Caco-2 (cell line): ENCODE measurements around the gene TTC23. TPM values are rescaled to one million over a fixed set of nuclear protein-coding genes. Genes with fewer than 3 reads are reported as not detected.

Source experiments
- BruUV-seq: library from RNA; stranded (reverse); fragments of 400-500 nt; replicated peaks from 2 replicates; lab custom pipeline; 2021; lab: Mats Ljungman, UMichigan
- CTCF ChIA-PET: fragments of 300-600 bp; sonication (Branson Sonifier 250); formaldehyde crosslinking; loops from one replicate; lab custom pipeline; 2022; ENCODE audit warnings: antibody characterized with exemption; lab: Charles Lee
- POLR2A ChIA-PET: fragments of 300-600 bp; sonication (Branson Sonifier 250); formaldehyde crosslinking; loops from one replicate; lab custom pipeline; 2022; ENCODE audit warnings: antibody characterized with exemption; lab: Charles Lee
- DNase-seq, 2 experiments: peaks; one replicate each; pipeline versions ENCODE4 v3.0.0 to v3.0.0-alpha.2; 2020 to 2022
- H3K27me3 ChIP-seq: replicated peaks from 2 replicates; pipeline ENCODE4 v1.6.0; 2011; ENCODE audit warnings: low read length; ENCODE audit not compliant: control insufficient read depth, insufficient read depth
- H3K36me3 ChIP-seq: 2 replicates; pipeline ENCODE4 v1.5.1; 2011; ENCODE audit warnings: low read length; ENCODE audit not compliant: control insufficient read depth, insufficient read depth
- H3K4me1 ChIP-seq: fragments of 250-450 bp; sonication (Bioruptor Pico); 2 replicates; pipeline ENCODE4 v1.5.1; 2020; ENCODE audit warnings: mild to moderate bottlenecking
- H3K4me3 ChIP-seq: 2 replicates; pipeline ENCODE4 v1.5.1; 2011; ENCODE audit warnings: low read depth, mild to moderate bottlenecking, control low read depth, low read length
- H3K9me3 ChIP-seq: fragments of 250-450 bp; sonication (Bioruptor Pico); 2 replicates; pipeline ENCODE4 v1.5.1; 2020; ENCODE audit warnings: mild to moderate bottlenecking, moderate library complexity
- H3K27ac Mint-ChIP-seq: one replicate; pipeline ENCODE4 v1.8.0; 2022; ENCODE audit warnings: mixed read lengths; ENCODE audit not compliant: unreplicated experiment
- H3K27me3 Mint-ChIP-seq: one replicate; pipeline ENCODE4 v1.8.0; 2022; ENCODE audit warnings: mixed read lengths; ENCODE audit not compliant: insufficient read depth, unreplicated experiment
- H3K36me3 Mint-ChIP-seq: one replicate; pipeline ENCODE4 v1.8.0; 2022; ENCODE audit warnings: mild to moderate bottlenecking, mixed read lengths; ENCODE audit not compliant: insufficient read depth, unreplicated experiment
- H3K4me1 Mint-ChIP-seq: one replicate; pipeline ENCODE4 v1.8.0; 2022; ENCODE audit warnings: low read depth, mixed read lengths; ENCODE audit not compliant: unreplicated experiment
- H3K4me3 Mint-ChIP-seq: one replicate; pipeline ENCODE4 v1.8.0; 2022; ENCODE audit warnings: mild to moderate bottlenecking, moderate library complexity, mixed read lengths; ENCODE audit not compliant: unreplicated experiment
- H3K9me3 Mint-ChIP-seq: one replicate; pipeline ENCODE4 v1.8.0; 2022; ENCODE audit warnings: mixed read lengths; ENCODE audit not compliant: unreplicated experiment
- intact Hi-C: fragments of 100-400 bp; cut with micrococcal nuclease; formaldehyde crosslinking; loops from one replicate; pipeline ENCODE4 v1.10.0; 2022; ENCODE audit not compliant: unreplicated experiment
- total RNA-seq: library from RNA; stranded (reverse); gene quantifications from 2 replicates; pipeline ENCODE4 v1.2.3, GENCODE V29; 2022
- TF ChIP-seq, protein P1 (sequence below), 2 experiments: fragments of 200-600 bp in 1 of 2; IDR thresholded peaks; 1 replicate in 1 of 2; 2 replicates in 1 of 2; pipeline versions ENCODE4 v1.5.1 to v1.8.0; 2011 to 2022; ENCODE audit warnings: antibody characterized with exemption in 1 of 2, control low read depth in 1 of 2, inconsistent platforms in 1 of 2, low read depth in 1 of 2, low read length in 1 of 2, mild to moderate bottlenecking in 1 of 2, moderate library complexity in 1 of 2; ENCODE audit not compliant: insufficient read depth in 1 of 2, severe bottlenecking in 1 of 2, unreplicated experiment in 1 of 2

Gene TTC23
- total RNA-seq, 1 experiment from 2014 or later = 10.8 TPM

DNA sequence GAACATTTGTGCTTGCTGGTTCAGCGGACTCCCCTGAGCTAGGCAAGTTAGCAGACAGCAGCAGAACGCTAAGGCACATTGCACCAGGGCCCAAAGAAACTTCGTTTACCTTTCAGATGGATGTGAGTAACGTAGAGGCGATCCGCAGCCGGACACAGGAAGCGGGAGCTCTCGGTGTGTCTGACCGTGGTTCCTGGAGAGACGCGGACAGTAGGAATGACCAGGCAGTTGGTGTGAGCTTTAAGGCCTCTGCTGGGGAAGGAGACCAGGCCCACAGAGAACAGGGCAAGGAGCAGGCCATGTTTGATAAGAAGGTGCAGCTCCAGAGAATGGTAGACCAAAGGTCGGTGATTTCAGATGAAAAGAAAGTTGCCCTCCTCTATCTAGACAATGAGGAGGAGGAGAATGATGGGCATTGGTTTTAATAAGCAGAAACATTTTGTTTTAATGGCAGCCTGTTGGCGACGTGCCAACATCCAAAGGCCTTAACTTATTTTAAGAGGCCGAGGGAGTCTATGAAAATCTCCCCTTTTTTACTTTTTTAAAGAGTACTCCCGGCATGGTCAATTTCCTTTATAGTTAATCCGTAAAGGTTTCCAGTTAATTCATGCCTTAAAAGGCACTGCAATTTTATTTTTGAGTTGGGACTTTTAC is 116.6 kb downstream of the TTC23 start:
- intact Hi-C loops = no loop called here
- Histone ChIP-seq H3K36me3 (no peaks in the 10 kb centered on the region; the same call in 1 of the 2 replicates), H3K27me3 (no peaks in the 10 kb centered on the region), H3K9me3 (no peaks in the 10 kb centered on the region), H3K4me1 (peaks cover 17% of the 10 kb centered on the region), H3K4me3 (no peak overlapping the region)
- peaks cover 15% of the 10 kb centered on the region for H3K36me3 Mint-ChIP-seq
- no TSS peak for BruUV-seq
- ChIA-PET CTCF (no interaction called here), POLR2A (no interaction called here)
- TF ChIP-seq, protein P1, sequence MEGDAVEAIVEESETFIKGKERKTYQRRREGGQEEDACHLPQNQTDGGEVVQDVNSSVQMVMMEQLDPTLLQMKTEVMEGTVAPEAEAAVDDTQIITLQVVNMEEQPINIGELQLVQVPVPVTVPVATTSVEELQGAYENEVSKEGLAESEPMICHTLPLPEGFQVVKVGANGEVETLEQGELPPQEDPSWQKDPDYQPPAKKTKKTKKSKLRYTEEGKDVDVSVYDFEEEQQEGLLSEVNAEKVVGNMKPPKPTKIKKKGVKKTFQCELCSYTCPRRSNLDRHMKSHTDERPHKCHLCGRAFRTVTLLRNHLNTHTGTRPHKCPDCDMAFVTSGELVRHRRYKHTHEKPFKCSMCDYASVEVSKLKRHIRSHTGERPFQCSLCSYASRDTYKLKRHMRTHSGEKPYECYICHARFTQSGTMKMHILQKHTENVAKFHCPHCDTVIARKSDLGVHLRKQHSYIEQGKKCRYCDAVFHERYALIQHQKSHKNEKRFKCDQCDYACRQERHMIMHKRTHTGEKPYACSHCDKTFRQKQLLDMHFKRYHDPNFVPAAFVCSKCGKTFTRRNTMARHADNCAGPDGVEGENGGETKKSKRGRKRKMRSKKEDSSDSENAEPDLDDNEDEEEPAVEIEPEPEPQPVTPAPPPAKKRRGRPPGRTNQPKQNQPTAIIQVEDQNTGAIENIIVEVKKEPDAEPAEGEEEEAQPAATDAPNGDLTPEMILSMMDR (IDR thresholded peaks at IDR 0.05; ENCODE audit: insufficient read depth in 1 of 2, low read depth in 1 of 2, low read length in 1 of 2, severe bottlenecking in 1 of 2, unreplicated experiment in 1 of 2) = no peak
- H3K4me1 Mint-ChIP-seq = peaks cover 22% of the 10 kb centered on the region
- DNase-seq = no peak
- peaks cover 10% of the 10 kb centered on the region for H3K9me3 Mint-ChIP-seq
- no peak overlapping the region for H3K27ac Mint-ChIP-seq
- H3K4me3 Mint-ChIP-seq = no peak overlapping the region
- no peaks in the 10 kb centered on the region for H3K27me3 Mint-ChIP-seq

DNA sequence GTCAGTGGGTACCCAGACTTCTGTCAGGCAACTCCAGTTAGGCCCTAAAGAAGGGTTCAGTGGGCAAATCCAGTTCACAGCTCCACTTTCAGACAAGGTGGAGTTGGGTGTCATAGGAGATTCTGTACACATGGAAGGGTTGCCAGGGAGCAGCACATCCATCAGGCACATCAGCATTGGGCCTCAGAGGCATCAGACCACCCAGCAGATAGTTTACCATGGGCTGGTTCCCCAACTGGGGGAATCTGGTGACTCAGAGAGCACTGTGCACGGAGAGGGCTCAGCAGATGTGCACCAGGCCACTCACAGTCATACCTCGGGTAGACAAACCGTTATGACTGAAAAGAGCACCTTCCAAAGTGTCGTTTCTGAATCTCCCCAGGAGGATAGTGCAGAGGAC is 117.3 kb downstream of the TTC23 start:
- DNase-seq = no peak
- intact Hi-C loops = no loop called here
- H3K27me3 Mint-ChIP-seq = no peaks in the 10 kb centered on the region
- Histone ChIP-seq H3K27me3 (no peaks in the 10 kb centered on the region), H3K4me1 (peaks cover 17% of the 10 kb centered on the region), H3K9me3 (no peaks in the 10 kb centered on the region), H3K4me3 (no peak overlapping the region), H3K36me3 (no peaks in the 10 kb centered on the region; the same call in 1 of the 2 replicates)
- TF ChIP-seq, protein P1 (IDR thresholded peaks at IDR 0.05; ENCODE audit: insufficient read depth in 1 of 2, low read depth in 1 of 2, low read length in 1 of 2, severe bottlenecking in 1 of 2, unreplicated experiment in 1 of 2) = no peak
- H3K4me1 Mint-ChIP-seq = peaks cover 22% of the 10 kb centered on the region
- peaks cover 10% of the 10 kb centered on the region for H3K9me3 Mint-ChIP-seq
- POLR2A ChIA-PET = no interaction called here
- H3K36me3 Mint-ChIP-seq = peaks cover 13% of the 10 kb centered on the region
- no peak overlapping the region for H3K4me3 Mint-ChIP-seq
- no TSS peak for BruUV-seq
- CTCF ChIA-PET = no interaction called here
- no peak overlapping the region for H3K27ac Mint-ChIP-seq

DNA sequence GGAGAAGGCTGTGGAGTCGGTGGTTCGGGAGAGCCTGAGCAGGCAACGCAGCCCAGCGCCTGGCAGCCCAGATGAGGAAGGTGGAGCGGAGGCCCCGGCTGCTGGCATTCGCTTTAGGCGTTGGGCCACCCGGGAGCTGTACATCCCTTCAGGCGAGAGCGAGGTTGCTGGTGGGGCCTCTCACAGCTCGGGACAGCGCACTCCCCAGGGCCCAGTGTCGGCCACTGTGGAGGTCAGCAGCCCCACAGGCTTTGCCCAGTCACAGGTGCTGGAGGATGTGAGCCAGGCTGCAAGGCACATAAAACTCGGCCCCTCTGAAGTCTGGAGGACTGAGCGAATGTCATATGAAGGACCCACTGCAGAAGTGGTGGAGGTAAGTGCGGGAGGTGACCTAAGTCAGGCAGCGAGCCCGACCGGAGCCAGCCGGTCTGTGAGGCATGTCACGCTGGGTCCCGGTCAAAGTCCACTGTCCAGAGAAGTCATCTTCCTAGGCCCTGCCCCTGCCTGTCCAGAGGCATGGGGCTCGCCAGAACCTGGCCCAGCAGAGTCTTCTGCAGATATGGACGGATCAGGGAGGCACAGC is 117.8 kb downstream of the TTC23 start:
- BruUV-seq = no TSS peak
- intact Hi-C loops = no loop called here
- Mint-ChIP-seq H3K27ac (no peak overlapping the region), H3K9me3 (peaks cover 10% of the 10 kb centered on the region), H3K4me3 (no peak overlapping the region), H3K27me3 (no peaks in the 10 kb centered on the region), H3K4me1 (peaks cover 22% of the 10 kb centered on the region), H3K36me3 (peaks cover 8% of the 10 kb centered on the region)
- ChIA-PET CTCF (no interaction called here), POLR2A (no interaction called here)
- no peaks in the 10 kb centered on the region for H3K9me3 ChIP-seq
- H3K4me1 ChIP-seq = peaks cover 17% of the 10 kb centered on the region
- DNase-seq = peak in 1 of 2 experiments; percentile 11
- no peak overlapping the region for H3K4me3 ChIP-seq
- no peaks in the 10 kb centered on the region; the same call in 1 of the 2 replicates for H3K36me3 ChIP-seq
- TF ChIP-seq, protein P1 (IDR thresholded peaks at IDR 0.05; ENCODE audit: insufficient read depth in 1 of 2, low read depth in 1 of 2, low read length in 1 of 2, severe bottlenecking in 1 of 2, unreplicated experiment in 1 of 2) = no peak
- no peaks in the 10 kb centered on the region for H3K27me3 ChIP-seq
